GM23338 (cell line): ENCODE results near the gene RBM19. TPM values are rescaled to one million over a fixed set of nuclear protein-coding genes. Genes with fewer than 3 reads are reported as not detected.
"Not testable (repeated sequence)": the region's sequence is repeated elsewhere in the genome, so short reads cannot be mapped to it uniquely, and the experiment has no call there.

Source experiments
- ATAC-seq: fragments of 200-7000 bp; cut with Tn5 transposase; 3 replicates; pipeline ENCODE4 v1.9.1; 2020
- DNase-seq: peaks from one replicate; pipeline ENCODE4 v3.0.0-alpha.2; 2015; ENCODE audit warnings: low spot score
- H2AFZ ChIP-seq: fragments of 200-600 bp; sonication (generic); 2 replicates; pipeline ENCODE4 v1.8.0; 2016; ENCODE audit warnings: antibody characterized with exemption, mild to moderate bottlenecking, moderate library complexity
- H3F3A ChIP-seq: fragments of 200-600 bp; sonication (generic); replicated peaks from 2 replicates; pipeline ENCODE4 v1.8.0; 2017; ENCODE audit warnings: antibody characterized with exemption, mixed run types, low read depth
- H3K27ac ChIP-seq: fragments of 200-600 bp; sonication (generic); 2 replicates; pipeline ENCODE4 v1.6.1; 2016; ENCODE audit warnings: low read depth
- H3K27me3 ChIP-seq: fragments of 200-600 bp; sonication (generic); 2 replicates; pipeline ENCODE4 v1.8.0; 2016; ENCODE audit warnings: mild to moderate bottlenecking, mixed run types, moderate library complexity; ENCODE audit not compliant: insufficient read depth
- H3K36me3 ChIP-seq: fragments of 200-600 bp; sonication (generic); 2 replicates; pipeline ENCODE4 v1.8.0; 2016; ENCODE audit warnings: mild to moderate bottlenecking; ENCODE audit not compliant: insufficient read depth
- H3K4me1 ChIP-seq: fragments of 200-600 bp; sonication (generic); 2 replicates; pipeline ENCODE4 v1.8.0; 2016; ENCODE audit warnings: mild to moderate bottlenecking, moderate library complexity; ENCODE audit not compliant: insufficient read depth
- H3K4me2 ChIP-seq: fragments of 200-600 bp; sonication (generic); 2 replicates; pipeline ENCODE4 v1.7.1; 2017; ENCODE audit warnings: mixed run types
- H3K4me3 ChIP-seq: fragments of 200-600 bp; sonication (generic); 2 replicates; pipeline ENCODE4 v1.6.1; 2016; ENCODE audit warnings: mixed run types
- H3K79me2 ChIP-seq: fragments of 200-600 bp; sonication (generic); replicated peaks from 2 replicates; pipeline ENCODE4 v1.8.0; 2017; ENCODE audit warnings: mild to moderate bottlenecking; ENCODE audit not compliant: insufficient read depth
- H3K9me2 ChIP-seq: fragments of 200-600 bp; sonication (generic); 2 replicates; pipeline ENCODE4 v1.8.0; 2017; ENCODE audit not compliant: insufficient read depth
- H4K20me1 ChIP-seq: fragments of 200-600 bp; sonication (generic); replicated peaks from 2 replicates; pipeline ENCODE4 v1.8.0; 2017; ENCODE audit warnings: mild to moderate bottlenecking; ENCODE audit not compliant: insufficient read depth
- H3K27ac Mint-ChIP-seq: 2 replicates; pipeline ENCODE4 v1.8.0; 2020; ENCODE audit warnings: inconsistent platforms, mild to moderate bottlenecking, moderate library complexity, mixed read lengths
- H3K27me3 Mint-ChIP-seq: 3 replicates; pipeline ENCODE4 v1.8.0; 2022; ENCODE audit warnings: low read depth, mild to moderate bottlenecking, moderate library complexity, mixed read lengths, inconsistent platforms; ENCODE audit not compliant: insufficient read depth, poor library complexity
- H3K36me3 Mint-ChIP-seq: 3 replicates; pipeline ENCODE4 v1.8.0; 2021; ENCODE audit warnings: low read depth, mild to moderate bottlenecking, inconsistent platforms, moderate library complexity, mixed read lengths
- H3K4me1 Mint-ChIP-seq: 3 replicates; pipeline ENCODE4 v1.8.0; 2020; ENCODE audit warnings: mild to moderate bottlenecking, inconsistent platforms, mixed read lengths
- H3K4me3 Mint-ChIP-seq: 3 replicates; pipeline ENCODE4 v1.8.0; 2021; ENCODE audit warnings: moderate library complexity, mild to moderate bottlenecking, inconsistent platforms, mixed read lengths
- H3K9me3 Mint-ChIP-seq: 3 replicates; pipeline ENCODE4 v1.8.0; 2020; ENCODE audit warnings: moderate library complexity, mild to moderate bottlenecking, inconsistent platforms, mixed read lengths
- CREB1 ChIP-seq: fragments of 250-450 bp; sonication (Bioruptor Pico); IDR thresholded peaks from 2 replicates; pipeline ENCODE4 v1.5.0; 2020; ENCODE audit warnings: low read depth, mild to moderate bottlenecking, moderate library complexity
- CTCF ChIP-seq, 2 experiments: fragments of 200-600 bp in 1 of 2; sonication (generic) in 1 of 2; conservative IDR thresholded peaks; 2 replicates each; pipeline versions ENCODE4 v1.5.1 to v1.6.1; 2016 to 2017; ENCODE audit warnings: antibody characterized with exemption in 2 of 2, low read depth in 2 of 2, mild to moderate bottlenecking in 2 of 2, moderate library complexity in 1 of 2
- ETS1 ChIP-seq: IDR thresholded peaks from 2 replicates; pipeline ENCODE4 v1.6.1; 2016; ENCODE audit warnings: antibody characterized with exemption
- EZH2 ChIP-seq: fragments of 200-600 bp; sonication (generic); IDR thresholded peaks from one replicate; pipeline ENCODE4 v1.8.0; 2017; ENCODE audit warnings: antibody characterized with exemption, mild to moderate bottlenecking, low read depth; ENCODE audit not compliant: unreplicated experiment
- EZH2phosphoT487 ChIP-seq: fragments of 200-600 bp; sonication (generic); IDR thresholded peaks from one replicate; pipeline ENCODE4 v1.8.1; 2018; ENCODE audit warnings: antibody characterized with exemption; ENCODE audit not compliant: unreplicated experiment
- JUNB ChIP-seq: IDR thresholded peaks from one replicate; pipeline ENCODE4 v1.6.1; 2016; ENCODE audit warnings: antibody characterized with exemption; ENCODE audit not compliant: unreplicated experiment
- NANOG ChIP-seq: IDR thresholded peaks from 2 replicates; pipeline ENCODE4 v1.6.1; 2016; ENCODE audit warnings: antibody characterized with exemption, borderline replicate concordance
- POLR2AphosphoS5 ChIP-seq: IDR thresholded peaks from 2 replicates; pipeline ENCODE4 v1.6.1; 2016; ENCODE audit warnings: antibody characterized with exemption, low read depth
- REST ChIP-seq: IDR thresholded peaks from one replicate; pipeline ENCODE4 v1.6.1; 2018; ENCODE audit warnings: antibody characterized with exemption; ENCODE audit not compliant: unreplicated experiment
- STAT1 ChIP-seq: IDR thresholded peaks from one replicate; pipeline ENCODE4 v1.6.1; 2016; ENCODE audit warnings: antibody characterized with exemption; ENCODE audit not compliant: unreplicated experiment
- ZNF114 ChIP-seq: fragments of 250-450 bp; sonication (Bioruptor Pico); IDR thresholded peaks from 2 replicates; pipeline ENCODE4 v1.5.0; 2020; ENCODE audit warnings: mild to moderate bottlenecking, moderate library complexity
- ZNF331 ChIP-seq: fragments of 250-450 bp; sonication (Bioruptor Pico); IDR thresholded peaks from 2 replicates; pipeline ENCODE4 v1.5.0; 2020; ENCODE audit warnings: low read depth, mild to moderate bottlenecking, moderate library complexity
- polyA plus RNA-seq: library from polyadenylated mRNA; unstranded; fragments of >200 nt; fragmentation: Nextera tagmentation; extraction: Ambion mirVana; gene quantifications from 2 replicates; pipeline ENCODE4 v1.2.1, GENCODE V29; 2016
- total RNA-seq: library from RNA; depleted of rRNA; stranded (reverse); fragments of >200 nt; shearing (Covaris generic); gene quantifications from 2 replicates; pipeline ENCODE4 v1.2.3, GENCODE V29; 2014

RBM19 gene
- total and polyA plus RNA-seq, 2 experiments from 2014 or later, result 43.4 to 56.7 TPM

GRCh38 chr12:113992751-113993150, 26.6 kb upstream of the RBM19 start:
- ATAC-seq, H3K36me3 Mint-ChIP-seq, H3K4me3 ChIP-seq, H3K9me3 Mint-ChIP-seq, H3K27ac ChIP-seq, H3F3A ChIP-seq, H3K36me3 ChIP-seq, H3K4me1 ChIP-seq, H4K20me1 ChIP-seq, H3K79me2 ChIP-seq, H3K4me2 ChIP-seq, H3K27ac Mint-ChIP-seq, DNase-seq, H3K9me2 ChIP-seq, H3K27me3 Mint-ChIP-seq, H3K27me3 ChIP-seq, H2AFZ ChIP-seq, H3K4me1 Mint-ChIP-seq, H3K4me3 Mint-ChIP-seq: not testable (repeated sequence)

GRCh38 chr12:113991224-113992044, 25.3 kb upstream of the RBM19 start:
- Histone ChIP-seq H3K36me3 (no peaks in the 10 kb centered on the region), H3K4me2 (no peak overlapping the region), H3K4me1 (no peaks in the 10 kb centered on the region; the same call in 1 of the 2 replicates), H3K9me2 (no peaks in the 10 kb centered on the region), H2AFZ (no peak overlapping the region), H3K79me2 (no peaks in the 10 kb centered on the region), H4K20me1 (no peaks in the 10 kb centered on the region), H3F3A (no peaks in the 10 kb centered on the region), H3K4me3 (no peak overlapping the region), H3K27ac (no peak overlapping the region), H3K27me3 (no peaks in the 10 kb centered on the region)
- Mint-ChIP-seq H3K4me1 (0 out of 3 replicates have a peak, but pooled peaks cover 4% of the 10 kb centered on the region), H3K36me3 (no peaks in the 10 kb centered on the region), H3K4me3 (no peak overlapping the region), H3K27me3 (peaks cover 5% of the 10 kb centered on the region), H3K9me3 (no peaks in the 10 kb centered on the region), H3K27ac (no peak overlapping the region)
- ATAC-seq, result no peak
- DNase-seq, result no peak
- TF ChIP-seq POLR2AphosphoS5, result no peak
- no peak for TF ChIP-seq STAT1
- TF ChIP-seq CREB1, result no peak
- TF ChIP-seq ZNF331 (CRISPR knock-in tag), result no peak
- TF ChIP-seq NANOG, result no peak
- TF ChIP-seq EZH2phosphoT487, result no peak
- no peak for TF ChIP-seq CTCF (conservative IDR thresholded peaks at IDR 0.05; ENCODE audit: low read depth in 2 of 2)
- no peak for TF ChIP-seq ZNF114 (CRISPR knock-in tag)
- TF ChIP-seq JUNB, result no peak
- no peak for TF ChIP-seq EZH2
- no peak for TF ChIP-seq ETS1
- TF ChIP-seq REST, result no peak
